DND-41 (cell line): ENCODE measurements around the gene CTIF.

ENCODE experiments used
- EZH2 ChIP-seq: IDR thresholded peaks from 3 replicates; pipeline ENCODE4 v1.6.1; 2012; ENCODE audit warnings: borderline replicate concordance, low read depth, mild to moderate bottlenecking, moderate library complexity, low read length, inconsistent platforms; ENCODE audit not compliant: severe bottlenecking
- TF ChIP-seq, protein P1 (sequence below): IDR thresholded peaks from 2 replicates; pipeline ENCODE4 v1.5.1; 2012; ENCODE audit warnings: borderline replicate concordance, low read length, moderate library complexity, mild to moderate bottlenecking; ENCODE audit not compliant: poor library complexity, severe bottlenecking; ENCODE audit errors: extremely low read depth

DNA sequence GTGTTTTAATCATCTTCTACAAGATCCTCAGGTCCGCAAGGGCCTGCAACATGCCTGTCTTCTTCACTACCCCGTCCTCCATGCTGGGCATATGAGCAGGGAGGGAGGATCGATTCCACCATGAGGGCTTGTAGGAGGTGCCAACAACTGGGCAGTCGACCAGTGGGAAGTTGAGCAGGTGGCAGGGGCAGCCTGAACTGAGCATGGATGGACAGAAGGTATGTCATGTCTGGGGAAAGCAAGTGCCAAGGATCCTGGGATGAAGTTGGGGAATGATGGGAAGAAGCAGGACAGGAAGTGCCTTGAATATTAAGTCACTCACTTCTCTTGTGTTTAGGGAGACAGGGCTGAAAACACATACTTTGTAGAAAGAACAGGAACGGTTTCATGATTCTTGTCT, 44.7 kb downstream of the CTIF start:
- TF ChIP-seq, protein P1, sequence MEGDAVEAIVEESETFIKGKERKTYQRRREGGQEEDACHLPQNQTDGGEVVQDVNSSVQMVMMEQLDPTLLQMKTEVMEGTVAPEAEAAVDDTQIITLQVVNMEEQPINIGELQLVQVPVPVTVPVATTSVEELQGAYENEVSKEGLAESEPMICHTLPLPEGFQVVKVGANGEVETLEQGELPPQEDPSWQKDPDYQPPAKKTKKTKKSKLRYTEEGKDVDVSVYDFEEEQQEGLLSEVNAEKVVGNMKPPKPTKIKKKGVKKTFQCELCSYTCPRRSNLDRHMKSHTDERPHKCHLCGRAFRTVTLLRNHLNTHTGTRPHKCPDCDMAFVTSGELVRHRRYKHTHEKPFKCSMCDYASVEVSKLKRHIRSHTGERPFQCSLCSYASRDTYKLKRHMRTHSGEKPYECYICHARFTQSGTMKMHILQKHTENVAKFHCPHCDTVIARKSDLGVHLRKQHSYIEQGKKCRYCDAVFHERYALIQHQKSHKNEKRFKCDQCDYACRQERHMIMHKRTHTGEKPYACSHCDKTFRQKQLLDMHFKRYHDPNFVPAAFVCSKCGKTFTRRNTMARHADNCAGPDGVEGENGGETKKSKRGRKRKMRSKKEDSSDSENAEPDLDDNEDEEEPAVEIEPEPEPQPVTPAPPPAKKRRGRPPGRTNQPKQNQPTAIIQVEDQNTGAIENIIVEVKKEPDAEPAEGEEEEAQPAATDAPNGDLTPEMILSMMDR, result no peak
- TF ChIP-seq EZH2, result no peak
